Left ventricle myocardium superior (tissue), 1 donor: ENCODE measurements around the gene PPP2R3B. TPM values are rescaled to one million over a fixed set of nuclear protein-coding genes. Genes with fewer than 3 reads are reported as not detected.
A peak's percentile ranks its signal among the peaks of the same experiment; 100 is the strongest.
"Not testable (repeated sequence)": the region's sequence is repeated elsewhere in the genome, so short reads cannot be mapped to it uniquely, and the experiment has no call there.

Experiments used
- ATAC-seq: fragments of 200-7000 bp; cut with Tn5 transposase; one replicate; pipeline ENCODE4 v1.9.1; 2020; ENCODE audit warnings: mild to moderate bottlenecking, moderate library complexity
- DNase-seq: peaks from one replicate; pipeline ENCODE4 v3.0.0-alpha.2; 2020
- intact Hi-C: fragments of 100-400 bp; cut with micrococcal nuclease; formaldehyde crosslinking; loops from one replicate; pipeline ENCODE4 v1.11.0; 2022
- total RNA-seq: library from RNA; stranded (reverse); fragmentation: NEBNext Ultra II Directional; extraction: Animal tissue kit (Norgen Biotek cat#: 25700); gene quantifications from one replicate; pipeline ENCODE4 v1.2.1, GENCODE V29; 2021
- donor health status: DM: no; HTN: yes; CAD: no; lungs with severe emphysema.

PPP2R3B gene
- total RNA-seq, 1 donor from 2014 or later = 194 TPM

DNA sequence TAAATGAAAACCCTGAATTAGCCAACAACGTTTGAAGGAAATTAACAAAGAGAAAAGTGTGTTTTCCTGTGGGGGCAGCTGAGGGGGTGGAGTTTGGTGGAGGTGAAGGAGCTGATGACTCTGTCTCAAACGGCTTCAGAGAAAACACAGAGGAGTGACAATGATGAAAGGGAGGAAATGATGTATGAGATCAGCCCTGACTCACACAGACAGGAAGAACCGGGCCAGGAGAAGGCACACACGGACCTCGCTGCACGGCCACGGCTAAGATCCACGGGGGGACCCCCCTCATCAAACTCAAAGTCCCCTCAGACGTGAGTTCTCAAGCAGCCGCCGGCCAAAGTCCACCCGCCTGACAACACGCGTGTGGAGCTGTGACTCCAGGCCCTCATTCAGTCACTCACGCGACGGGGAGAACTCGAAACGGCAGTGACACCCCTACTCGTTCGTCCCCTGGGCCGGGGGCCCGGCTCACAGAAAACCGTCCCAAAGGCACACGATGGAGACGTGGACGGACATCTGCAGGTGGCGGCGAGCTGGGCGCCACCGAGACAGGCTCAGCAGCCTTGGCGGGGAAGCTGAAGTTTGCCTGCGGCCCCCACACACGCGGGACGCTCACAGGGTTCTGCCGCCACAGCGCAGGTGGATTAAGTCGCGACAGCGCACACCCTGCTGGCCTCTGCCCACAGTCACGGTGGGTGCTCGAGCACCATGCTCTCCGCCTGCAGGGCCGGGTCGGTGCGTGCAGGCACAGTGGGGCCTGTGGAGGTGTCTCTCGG, 28.8 kb downstream of the PPP2R3B start:
- no peak for DNase-seq
- intact Hi-C loops = no loop called here
- ATAC-seq = no peak

DNA sequence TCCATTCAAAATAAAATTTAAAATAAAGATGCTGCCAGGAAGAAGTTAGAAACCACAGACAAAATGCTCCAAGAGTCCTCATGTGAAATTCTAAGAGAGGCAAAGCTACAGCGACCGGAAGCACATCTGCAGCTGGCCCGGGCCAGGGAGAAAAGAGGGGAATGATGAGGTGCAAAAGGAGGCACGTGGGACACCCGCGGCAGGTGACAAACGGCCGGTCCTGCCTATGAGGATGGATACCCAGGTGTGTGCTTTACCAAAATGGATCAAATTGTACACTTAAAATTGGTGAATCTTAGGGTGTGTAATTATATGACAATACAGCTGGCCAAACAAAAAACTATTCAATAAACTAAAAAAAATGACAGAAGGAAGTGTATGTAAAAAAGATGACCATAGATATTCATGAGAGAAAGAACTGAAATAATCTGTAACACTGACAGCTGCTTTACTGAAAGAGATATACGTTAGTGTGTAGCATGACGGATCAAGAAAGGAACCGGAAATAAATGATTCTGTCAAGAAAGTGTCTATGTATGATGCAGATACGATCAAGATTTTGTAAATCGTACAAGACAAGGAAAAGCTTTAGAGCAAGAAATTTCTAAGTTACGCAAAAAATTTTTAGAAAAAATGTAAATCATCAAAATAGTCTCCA, 29.5 kb downstream of the PPP2R3B start:
- intact Hi-C loops = no loop called here
- DNase-seq = peak; percentile 6
- no peak for ATAC-seq

- no peak for ATAC-seq
- peak; percentile 9 for DNase-seq
Observed at GRCh38 chrX:356385-357034, 30.2 kb downstream of the PPP2R3B start.

GRCh38 chrX:355329-356050, 31.2 kb downstream of the PPP2R3B start:
- intact Hi-C loops = no loop called here
- DNase-seq = peak; percentile 14

More at GRCh38 chrX:356385-357034, 30.2 kb downstream of the PPP2R3B start:
- intact Hi-C loops = no loop called here

DNA sequence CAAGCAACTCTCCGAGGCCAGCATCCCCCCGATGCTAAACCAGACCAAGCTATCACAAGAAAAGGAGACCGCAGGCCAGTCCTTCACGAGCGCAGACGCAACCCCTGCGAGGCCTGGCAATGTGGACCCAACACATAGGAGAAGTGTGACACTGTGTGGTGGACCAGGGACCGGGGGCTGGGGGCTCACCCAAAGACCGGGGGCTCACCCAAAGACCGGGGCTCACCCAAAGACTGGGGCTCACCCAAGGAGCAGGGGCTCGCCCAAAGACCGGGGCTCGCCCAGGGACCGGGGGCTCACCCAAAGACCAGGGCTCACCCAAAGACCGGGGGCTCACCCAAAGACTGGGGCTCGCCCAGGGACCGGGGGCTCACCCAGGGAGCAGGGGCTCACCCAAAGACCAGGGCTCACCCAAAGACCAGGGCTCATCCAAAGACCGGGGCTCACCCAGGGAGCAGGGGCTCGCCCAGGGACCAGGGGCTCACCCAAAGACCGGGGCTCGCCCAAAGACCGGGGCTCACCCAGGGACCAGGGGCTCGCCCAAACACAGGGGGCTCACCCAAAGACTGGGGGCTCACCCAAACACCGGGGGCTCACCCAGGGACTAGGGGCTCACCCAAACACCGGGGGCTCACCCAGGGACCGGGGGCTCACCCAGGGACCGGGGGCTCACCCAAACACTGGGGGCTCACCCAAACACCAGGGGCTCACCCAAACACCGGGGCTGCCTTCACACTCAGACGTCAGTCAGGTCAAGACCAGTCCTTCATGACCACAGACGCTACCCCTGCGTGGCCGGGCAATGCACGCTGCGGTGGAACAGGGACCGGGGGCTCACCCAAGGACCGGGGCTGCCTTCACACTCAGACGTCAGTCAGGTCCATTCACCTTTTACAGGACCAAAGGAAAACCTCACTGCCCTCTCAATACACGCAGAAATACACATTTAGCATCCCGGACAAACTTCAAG, 32.9 kb downstream of the PPP2R3B start:
- DNase-seq = peak; percentile 16
- intact Hi-C loops = no loop called here
- ATAC-seq = no peak

More at GRCh38 chrX:355329-356050, 31.2 kb downstream of the PPP2R3B start:
- no peak for ATAC-seq

DNA sequence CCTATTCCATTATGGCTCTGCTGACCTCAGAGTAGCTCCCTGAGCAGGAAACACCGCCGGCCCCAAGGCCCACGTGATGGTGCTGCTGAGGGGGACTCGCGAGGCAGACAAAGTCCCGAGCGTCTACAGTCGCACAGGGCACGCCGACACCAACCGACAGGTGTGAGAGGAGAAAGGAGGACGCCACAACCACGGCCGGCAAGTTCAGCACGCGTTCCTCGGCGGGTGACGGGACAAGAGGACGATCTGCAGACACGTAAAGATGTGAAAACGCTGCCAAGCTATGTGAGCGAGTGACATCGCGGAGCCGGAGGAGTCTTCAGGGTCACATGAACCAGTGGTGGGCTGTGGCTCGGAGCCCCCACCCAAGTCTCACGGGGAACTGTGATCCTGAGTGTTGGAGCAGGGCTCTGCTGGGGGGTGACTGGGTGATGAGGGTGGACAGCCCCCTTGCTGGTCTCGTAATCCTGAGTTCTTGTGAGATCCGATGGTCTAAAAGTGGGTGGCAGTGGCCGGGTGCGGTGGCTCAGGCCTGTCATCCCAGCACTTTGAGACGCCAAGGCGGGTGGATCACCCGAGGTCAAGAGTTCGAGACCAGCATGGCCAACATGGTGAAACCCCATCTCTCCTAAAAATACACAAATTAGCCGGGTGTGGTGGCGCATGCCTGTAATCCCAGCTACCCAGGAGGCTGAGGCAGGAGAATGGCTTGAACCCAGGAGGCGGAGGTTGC, 34.0 kb downstream of the PPP2R3B start:
- no peak for ATAC-seq
- intact Hi-C loops = no loop called here

DNA sequence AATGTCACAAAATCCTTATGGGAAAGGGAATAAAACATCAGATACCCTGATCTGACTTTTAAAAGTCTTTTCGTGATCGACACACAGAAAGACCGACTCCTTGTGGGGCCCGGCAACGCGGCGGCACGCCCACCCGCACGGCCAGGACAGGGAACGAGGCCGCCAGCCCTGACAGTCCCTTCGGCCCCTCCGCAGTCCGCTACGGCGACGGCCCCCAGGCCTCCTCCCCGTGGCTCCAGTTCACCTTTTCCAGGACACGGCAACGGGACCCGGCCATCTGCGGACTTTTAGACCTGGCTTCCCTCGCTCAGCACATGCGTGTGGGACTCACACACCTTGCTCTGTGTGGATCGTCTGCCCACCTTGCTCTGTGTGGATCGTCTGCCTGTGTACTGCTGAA, 34.5 kb downstream of the PPP2R3B start:
- no peak for ATAC-seq
- intact Hi-C loops = no loop called here
- no peak for DNase-seq

More for the DNA sequence above, 34.0 kb downstream of the PPP2R3B start:
- DNase-seq = peak; percentile 6

DNA sequence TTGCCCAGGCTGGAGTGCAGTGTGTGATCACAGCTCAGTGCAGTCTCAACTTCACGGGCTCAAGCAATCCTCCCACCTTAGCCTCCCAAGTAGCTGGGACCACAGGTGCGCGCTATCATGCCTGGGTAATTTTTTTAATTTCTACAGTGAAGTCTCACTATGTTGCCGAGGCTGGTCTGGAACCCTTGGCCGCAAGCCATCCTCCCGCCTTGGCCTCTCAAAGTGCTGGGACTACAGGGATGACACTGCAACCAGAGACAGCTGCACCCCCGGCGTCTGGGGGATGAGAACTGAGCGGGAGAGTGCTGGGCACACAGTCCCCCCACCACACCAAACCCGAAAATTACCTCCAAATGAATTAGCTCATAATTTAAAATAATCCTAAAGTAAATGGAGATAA, 35.0 kb downstream of the PPP2R3B start:
- intact Hi-C loops = no loop called here
- no peak for ATAC-seq
- DNase-seq = peak; percentile 14

GRCh38 chrX:351324-351641, 35.4 kb downstream of the PPP2R3B start:
- DNase-seq = peak; percentile 20
- intact Hi-C loops, ATAC-seq: not testable (repeated sequence)

DNA sequence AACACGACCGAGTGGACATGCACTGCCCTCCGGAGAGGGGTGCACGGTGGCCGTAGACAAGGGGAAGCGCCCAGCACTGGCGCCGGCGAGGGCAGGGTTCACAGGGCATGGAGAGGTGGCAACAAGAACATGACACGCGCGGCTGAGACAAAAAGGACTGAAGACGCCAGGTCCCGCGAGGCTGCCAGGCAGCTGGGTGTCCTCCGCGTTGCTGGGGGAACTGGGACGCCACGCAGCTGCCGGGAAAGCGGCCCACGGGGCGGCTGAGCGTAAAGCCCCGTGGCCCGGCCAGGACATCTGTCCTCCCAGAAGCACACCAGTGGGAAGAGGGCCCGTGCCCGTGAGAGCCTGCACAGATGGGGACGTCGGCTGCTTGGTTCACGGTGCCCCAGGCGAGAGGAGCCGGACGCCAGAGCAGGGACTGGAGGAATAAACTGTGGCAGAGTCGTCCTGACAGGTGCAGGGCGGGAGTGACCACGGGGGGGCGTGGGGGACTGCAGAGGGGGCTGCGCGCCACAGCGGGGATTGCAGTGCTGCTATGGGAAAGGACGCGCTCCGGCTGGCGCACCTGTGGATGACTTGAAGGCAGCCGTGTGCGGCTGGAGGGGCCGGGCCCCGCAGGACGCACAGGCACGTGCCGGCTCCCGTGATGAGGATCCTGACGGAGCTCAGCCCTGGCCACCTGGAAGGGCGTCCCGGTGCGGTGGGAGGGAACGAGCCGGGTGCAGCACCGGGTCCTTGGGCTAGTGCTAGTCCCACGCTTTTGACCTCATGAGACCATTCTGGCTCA, 36.0 kb downstream of the PPP2R3B start:
- ATAC-seq = no peak

GRCh38 chrX:350148-350533, 36.6 kb downstream of the PPP2R3B start:
- DNase-seq (peak; percentile 21), ATAC-seq (no peak)
- intact Hi-C loops = no loop called here

More for the DNA sequence above, 36.0 kb downstream of the PPP2R3B start:
- intact Hi-C loops = no loop called here
- peak; percentile 32 for DNase-seq

GRCh38 chrX:349702-350101, 37.0 kb downstream of the PPP2R3B start:
- peak; percentile 5 for DNase-seq
- intact Hi-C loops = no loop called here
- no peak for ATAC-seq

DNA sequence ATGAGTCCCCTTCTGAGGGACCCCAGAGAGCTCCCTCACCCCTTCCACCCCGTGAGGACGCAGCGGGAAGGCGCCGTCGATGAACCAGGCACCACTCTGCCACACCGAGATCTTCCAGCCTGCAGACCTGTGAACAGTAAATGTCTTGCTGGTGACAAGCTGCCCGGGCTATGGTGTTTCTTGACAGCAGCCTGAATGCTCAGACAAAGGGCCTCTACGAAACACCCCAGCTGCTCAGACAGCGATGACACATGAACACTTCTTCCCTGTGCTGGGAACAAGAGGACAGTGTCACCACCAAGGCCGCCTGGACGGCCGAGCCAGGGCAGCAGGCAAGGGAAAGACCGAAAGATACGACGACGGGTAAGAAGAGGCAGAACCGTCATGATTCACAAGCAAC, 37.5 kb downstream of the PPP2R3B start:
- peak; percentile 52 for ATAC-seq
- intact Hi-C loops = no loop called here
- peak; percentile 30 for DNase-seq

DNA sequence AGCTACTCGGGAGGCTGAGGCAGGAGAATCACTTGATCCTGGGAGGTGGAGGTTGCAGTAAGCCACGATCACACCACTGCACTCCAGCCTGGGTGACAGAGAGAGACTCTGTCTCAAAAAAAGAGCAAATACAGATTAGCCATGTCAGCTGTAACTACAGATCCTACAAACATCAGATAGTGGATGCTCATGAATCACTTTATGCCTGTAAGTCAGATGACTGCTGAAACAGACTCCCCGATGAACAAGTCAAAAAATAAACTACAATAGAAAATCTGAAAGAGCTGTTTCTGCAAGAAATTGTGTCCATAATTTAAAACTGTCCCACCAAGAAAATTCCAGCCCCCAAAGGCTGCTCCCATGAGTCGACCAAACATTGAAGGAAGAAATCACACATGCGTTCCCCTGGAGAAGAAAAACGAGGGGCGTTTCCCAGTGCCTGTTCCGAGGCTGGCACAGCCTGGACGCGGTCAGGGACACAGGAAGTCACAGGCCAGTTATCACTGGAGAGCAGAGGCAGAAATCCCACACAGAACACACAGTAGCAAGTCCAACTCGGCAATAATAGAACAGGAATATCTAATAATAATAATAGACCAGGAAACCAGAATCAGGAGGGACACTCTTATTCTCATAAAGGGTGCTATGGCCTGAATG, 38.1 kb downstream of the PPP2R3B start:
- intact Hi-C loops = no loop called here
- DNase-seq = peak; percentile 28
- peak; percentile 70 for ATAC-seq

- DNase-seq (peak; percentile 25), ATAC-seq (no peak)
- intact Hi-C loops = no loop called here
Observed at GRCh38 chrX:347351-348117, 39.2 kb downstream of the PPP2R3B start.
